SK-N-SH treated with all-trans-retinoic acid at 6 μM for 48 hours (cell line): Measurements from ENCODE around the gene KRTAP9-3.
"Not testable (repeated sequence)": the region's sequence is repeated elsewhere in the genome, so short reads cannot be mapped to it uniquely, and the experiment has no call there.

Experiments
- PPARA ChIP-seq: fragments of 250-450 bp; sonication (Bioruptor Pico); IDR thresholded peaks from 2 replicates; pipeline ENCODE4 v1.5.0; 2020; ENCODE audit warnings: mild to moderate bottlenecking, borderline replicate concordance
- RARB ChIP-seq: fragments of 250-450 bp; sonication (Bioruptor Pico); IDR thresholded peaks from 2 replicates; pipeline ENCODE4 v1.8.0; 2021; ENCODE audit warnings: mild to moderate bottlenecking, moderate library complexity
- TF ChIP-seq, protein P1 (sequence below): fragments of 250-450 bp; sonication (Bioruptor Pico); IDR thresholded peaks from 2 replicates; pipeline ENCODE4 v1.5.1; 2020; ENCODE audit warnings: low read depth, mild to moderate bottlenecking, moderate library complexity

DNA sequence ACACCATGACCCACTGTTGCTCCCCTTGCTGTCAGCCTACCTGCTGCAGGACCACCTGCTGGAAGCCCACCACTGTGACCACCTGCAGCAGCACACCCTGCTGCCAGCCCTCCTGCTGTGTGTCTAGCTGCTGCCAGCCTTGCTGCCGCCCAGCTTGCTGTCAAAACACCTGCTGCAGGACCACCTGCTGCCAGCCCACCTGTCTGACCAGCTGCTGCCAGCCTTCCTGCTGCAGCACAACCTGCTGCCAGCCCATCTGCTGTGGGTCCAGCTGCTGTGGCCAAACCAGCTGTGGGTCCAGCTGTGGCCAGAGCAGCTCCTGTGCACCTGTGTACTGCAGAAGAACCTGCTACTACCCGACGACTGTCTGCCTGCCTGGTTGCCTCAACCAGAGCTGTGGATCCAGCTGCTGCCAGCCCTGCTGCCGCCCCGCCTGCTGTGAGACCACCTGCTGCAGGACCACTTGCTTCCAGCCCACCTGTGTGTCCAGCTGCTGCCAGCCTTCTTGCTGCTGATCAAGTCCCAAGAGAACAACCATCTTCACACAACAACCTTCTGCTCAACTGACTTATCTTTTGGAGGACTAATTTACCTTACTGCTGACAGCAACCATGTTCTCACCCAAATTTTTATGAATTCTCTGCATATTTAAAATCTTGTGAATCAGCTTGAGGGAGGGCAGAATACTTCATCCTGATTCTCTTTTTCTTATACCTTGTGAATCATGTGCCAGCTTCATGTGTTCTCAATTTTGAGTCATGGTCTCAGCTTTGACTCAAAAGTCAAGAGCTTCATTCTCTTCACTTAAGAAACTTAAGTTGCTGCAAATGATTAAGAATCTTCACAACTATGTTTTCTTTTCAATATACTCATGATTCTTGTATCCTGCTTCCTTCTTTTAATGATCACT lies 23.4 kb downstream of the KRTAP9-3 start, which contains the start of gene KRTAP9-9:
- TF ChIP-seq RARB, PPARA (CRISPR knock-in tag): not testable (repeated sequence)
- TF ChIP-seq, protein P1, sequence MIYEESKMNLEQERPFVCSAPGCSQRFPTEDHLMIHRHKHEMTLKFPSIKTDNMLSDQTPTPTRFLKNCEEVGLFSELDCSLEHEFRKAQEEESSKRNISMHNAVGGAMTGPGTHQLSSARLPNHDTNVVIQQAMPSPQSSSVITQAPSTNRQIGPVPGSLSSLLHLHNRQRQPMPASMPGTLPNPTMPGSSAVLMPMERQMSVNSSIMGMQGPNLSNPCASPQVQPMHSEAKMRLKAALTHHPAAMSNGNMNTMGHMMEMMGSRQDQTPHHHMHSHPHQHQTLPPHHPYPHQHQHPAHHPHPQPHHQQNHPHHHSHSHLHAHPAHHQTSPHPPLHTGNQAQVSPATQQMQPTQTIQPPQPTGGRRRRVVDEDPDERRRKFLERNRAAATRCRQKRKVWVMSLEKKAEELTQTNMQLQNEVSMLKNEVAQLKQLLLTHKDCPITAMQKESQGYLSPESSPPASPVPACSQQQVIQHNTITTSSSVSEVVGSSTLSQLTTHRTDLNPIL (CRISPR knock-in tag): not testable (repeated sequence)
